GDM1 (cell line): Measurements from ENCODE around the gene PHF12.

ENCODE experiments used
- DNase-seq: peaks from one replicate; lab custom pipeline; 2025; lab: John Stamatoyannopoulos, UW

Gene PHF12

GRCh38 chr17:28951428-28951990 is at the start of gene PHF12:
Gene PHF12 (minus strand): TSS chr17:28951518. CDS start chr17:28950960, 558 bp downstream.
- DNase-seq = peak; percentile 100

DNA sequence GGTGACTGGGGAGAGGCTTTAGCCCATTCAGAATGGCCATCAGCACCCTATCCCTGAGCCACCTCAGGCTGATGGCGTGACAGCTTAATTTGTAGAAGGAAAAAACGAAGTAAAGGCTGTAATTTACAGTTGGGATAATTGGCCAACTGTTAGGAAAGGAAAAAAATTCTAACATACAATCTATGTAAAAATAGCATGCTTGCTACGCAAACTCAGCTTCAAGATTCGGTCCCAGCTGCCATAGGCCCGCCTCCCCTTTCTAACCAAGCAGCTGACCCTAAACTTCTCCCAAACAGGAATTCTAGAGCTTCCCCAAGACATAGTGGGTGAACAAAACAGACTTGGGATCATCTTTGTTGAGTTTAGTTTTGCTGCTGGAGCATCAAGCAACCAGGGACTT is 49.7 kb upstream of the PHF12 start:
- DNase-seq = no peak

- DNase-seq = no peak
Measured at GRCh38 chr17:28999206-28999605, 47.9 kb upstream of the PHF12 start.

DNA sequence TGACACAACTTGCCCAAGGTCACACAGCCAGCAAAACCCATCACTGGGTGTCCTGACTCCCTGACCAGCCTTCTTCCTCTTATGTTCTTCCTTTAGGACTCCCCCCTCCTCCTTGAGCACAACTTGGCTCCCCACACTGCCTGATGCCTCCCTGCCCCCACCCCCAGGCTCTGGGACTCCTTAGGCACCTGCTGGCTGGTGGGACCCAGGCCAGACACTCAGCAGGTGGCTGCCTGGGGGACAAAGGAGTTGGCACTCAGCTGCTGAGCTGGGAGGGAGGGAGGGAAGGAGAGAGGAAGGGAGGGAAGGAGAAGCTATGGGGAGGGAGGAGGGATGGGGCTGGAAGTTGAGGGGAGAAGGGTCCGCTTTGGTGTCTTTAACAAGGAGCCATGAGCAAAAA is 46.5 kb upstream of the PHF12 start:
- no peak for DNase-seq

GRCh38 chr17:28996554-28997096 is 45.3 kb upstream of the PHF12 start:
- DNase-seq = no peak

GRCh38 chr17:28993645-28994426 is 42.5 kb upstream of the PHF12 start:
- DNase-seq = no peak

DNA sequence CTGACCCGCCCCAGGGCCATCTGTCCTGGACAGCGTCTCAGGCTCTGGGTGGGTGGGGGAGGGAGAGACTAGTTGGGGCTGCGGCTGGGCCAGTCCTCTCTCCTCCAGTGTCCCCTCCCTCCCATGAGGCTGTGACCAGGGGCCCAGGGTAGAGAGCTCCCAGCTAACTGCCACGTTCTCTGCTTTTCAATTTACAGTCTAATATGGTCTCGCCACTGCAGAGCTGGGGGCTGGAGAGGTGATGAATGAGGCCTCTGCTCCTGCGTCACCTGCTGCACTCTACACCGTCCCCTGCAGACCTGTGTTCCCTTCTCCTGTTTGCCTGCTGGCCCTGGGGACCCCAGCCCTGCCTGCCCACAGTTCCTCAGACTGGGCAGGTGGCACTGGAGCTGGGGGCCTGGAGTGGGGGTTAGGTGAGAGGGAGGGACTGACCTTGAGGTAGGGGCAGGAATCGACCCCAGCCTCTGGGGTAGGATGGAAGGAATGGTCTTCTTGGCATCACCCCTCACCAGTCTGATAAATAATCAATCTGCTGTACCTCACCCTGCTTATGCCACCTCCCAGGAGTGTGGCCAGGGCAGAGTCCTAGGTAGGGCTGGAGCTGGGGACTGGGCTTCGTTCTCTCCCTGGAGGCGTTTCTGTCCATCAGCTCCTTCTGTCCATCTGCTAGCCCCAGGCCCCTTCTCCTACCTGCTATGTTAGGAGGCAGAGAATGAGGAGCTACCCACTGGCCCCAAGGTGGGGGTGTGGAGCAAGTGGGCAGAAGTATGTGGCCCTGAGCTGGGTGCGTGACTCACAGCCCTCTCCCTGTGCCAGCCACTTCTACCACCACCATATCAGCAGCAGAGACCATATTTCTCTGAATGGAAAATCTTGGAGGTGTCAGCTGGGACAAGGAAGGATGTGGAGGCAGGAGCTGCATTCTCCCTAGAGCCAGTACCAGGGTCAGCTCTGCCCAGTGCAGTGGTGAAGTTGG is 41.6 kb upstream of the PHF12 start:
- DNase-seq = no peak

DNA sequence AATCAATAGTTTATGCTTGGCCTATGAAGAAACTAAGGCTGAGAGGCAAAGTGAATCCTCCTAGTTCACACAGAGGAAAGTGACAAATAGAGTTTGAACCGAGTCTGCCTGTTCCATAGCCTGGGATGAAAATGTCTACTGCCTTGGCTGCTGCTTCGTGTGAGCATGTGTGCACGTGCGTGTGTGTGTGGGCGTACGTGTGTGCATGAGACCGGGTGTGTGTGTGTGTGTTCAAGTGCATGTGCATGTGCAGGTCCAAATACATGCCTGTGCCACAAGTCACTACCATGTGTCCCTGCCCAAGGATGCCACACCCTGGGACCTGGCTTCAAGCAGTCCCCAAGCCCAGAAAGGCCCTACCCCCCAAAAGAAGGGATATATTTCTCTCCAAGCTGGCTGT is 40.9 kb upstream of the PHF12 start:
- DNase-seq = no peak

- DNase-seq = no peak
Measured at GRCh38 chr17:28991779-28992178, 40.5 kb upstream of the PHF12 start.

GRCh38 chr17:28989028-28989427 is 37.7 kb upstream of the PHF12 start:
- DNase-seq = no peak

- DNase-seq = no peak
Measured at GRCh38 chr17:28988475-28988874, 37.2 kb upstream of the PHF12 start.

DNA sequence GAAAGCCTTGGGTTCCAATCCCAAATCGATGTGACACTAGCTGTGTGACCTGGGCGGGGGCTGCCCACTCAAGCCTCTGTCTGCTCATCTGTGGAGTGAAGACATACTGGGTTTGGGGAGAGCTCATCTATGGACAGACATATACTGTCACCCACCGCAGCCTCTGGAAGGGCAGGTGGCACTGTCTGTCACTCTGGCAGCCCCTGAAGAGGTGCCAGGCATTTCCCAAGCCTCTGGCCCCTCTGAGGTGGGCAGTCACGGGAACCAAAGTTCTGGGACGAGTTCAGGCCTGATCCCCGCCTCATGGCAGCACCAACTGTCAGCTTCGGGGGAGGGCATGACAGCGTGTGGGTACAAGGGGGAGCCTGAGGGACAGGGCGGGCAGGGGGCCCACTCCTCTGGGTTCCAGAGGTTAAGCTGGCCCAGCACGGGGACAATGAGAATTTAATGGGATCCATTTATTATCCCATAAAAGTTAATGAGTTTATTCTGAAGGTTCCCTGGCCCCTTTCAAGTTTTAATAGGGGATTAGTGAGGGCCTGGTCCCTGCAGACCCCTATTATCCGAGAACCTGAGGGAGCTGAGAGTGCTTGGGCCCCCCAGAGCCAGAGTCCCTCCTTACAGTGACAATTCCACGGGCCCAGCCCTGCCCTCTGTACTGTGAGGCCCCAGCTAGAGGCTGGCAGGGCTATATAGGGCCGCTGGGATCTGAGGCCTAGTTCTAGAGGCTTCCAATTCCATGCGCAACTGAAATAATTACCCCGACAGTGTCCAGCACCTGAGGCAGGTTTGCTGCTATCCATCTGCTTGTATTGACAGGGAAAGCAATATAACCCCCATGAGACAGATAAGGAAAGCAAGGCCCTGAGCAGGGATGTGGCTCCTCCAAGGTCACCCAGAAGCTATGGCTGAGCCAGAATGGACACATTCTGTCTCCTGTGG is 35.7 kb upstream of the PHF12 start:
- DNase-seq = no peak

DNA sequence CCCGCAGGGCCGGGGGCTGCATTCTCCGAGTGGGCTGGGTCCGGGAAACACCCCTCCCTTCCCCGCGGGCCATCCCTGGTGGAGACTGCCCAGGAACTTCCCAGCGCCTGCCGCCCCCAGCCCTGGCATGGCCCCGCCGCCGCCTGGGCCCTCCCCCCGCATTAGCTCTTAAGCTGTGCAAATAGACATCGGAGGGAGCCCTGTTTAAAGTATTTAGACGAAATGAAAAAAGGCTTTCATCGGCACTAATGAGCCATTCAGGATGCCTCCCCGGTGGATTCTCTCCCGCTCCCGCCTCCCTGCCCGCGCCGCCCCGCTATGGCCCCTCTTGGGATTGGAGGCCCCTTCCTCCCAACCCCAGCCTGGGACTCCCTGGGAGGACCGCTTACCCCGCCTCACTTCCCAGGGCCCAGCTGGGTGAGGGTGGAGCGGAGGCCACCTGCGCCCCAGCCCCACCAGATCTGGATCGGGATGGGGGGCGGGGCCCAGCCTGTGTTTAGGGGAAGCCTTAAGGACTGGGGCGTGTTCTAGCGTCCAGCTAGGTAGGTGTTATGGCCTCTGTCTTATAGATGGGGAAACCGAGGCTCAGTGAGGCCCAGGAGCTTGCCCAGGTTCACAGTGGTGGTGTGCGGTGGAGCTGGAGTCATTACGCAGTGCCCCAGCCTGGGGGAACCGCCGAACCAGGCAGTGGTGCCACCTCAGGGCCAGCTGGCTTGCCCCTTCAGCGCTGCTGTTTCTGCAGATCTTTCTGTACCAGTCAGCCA is 34.8 kb upstream of the PHF12 start:
- DNase-seq = no peak

- DNase-seq = no peak
Measured at GRCh38 chr17:28983286-28984230, 32.2 kb upstream of the PHF12 start.

GRCh38 chr17:28982131-28982793 is 30.9 kb upstream of the PHF12 start:
- peak; percentile 68 for DNase-seq

DNA sequence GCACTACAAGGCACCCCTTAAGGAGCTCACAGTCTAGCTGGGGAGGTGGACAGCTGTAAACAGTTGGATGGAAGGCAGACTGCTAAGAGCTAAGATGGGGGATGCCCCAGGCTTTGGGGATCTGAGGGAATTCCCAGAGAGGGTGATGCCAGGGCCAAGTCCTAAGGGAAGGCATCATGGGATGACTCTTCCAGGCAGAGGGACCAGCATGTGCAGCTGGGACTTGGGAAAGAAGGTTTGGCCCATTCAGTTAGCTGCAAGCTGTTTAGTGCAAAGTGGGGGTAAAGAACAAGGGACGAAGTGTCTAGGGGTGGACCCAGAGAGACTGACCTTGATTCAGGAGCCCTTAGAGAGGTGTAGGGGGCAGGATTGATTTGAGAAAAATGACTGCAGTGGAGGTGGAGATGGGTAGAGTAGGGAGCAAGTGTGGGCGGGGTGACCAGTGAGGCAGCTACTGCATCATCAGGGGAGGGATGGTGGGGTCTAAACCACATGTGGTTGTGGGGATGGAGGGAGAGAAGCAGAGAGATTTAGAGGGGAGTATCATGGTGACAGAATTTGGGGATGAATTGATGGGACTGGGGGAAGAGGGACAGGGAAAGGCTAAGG is 27.1 kb upstream of the PHF12 start:
- DNase-seq = no peak

DNA sequence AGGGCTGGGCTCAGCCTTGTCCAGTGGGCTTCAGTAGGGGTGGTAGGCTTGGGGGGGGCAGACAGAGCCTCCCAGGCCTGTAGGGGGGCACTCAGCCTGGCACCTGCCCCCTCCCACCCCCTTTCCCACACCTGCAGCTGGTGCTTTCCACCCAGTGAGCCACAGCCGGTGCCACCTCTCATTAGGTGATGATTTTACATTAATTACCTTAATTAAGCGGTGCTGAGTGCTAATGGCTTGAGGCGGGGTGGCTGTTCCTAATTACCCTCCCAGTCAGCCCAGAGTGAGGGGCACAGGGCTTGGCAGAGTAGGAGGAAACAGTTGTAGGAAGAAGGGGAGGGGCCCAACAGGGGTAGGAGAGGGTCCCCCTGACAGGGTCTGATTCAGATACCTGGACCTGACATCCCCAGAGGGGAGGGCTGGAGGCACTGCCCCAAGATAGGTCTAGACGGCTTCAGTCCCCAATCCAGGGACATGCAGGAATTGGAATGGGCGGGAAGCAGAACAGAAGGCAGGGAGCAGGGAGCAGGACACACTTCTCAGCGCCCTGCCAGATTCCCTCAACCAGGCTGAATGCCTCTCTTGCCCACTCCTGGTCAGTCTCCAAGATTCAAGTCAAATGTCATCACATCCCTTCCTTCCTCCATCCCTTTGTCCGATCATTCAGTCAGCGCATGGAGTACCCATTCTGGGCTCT is 26.5 kb upstream of the PHF12 start:
- DNase-seq = no peak

DNA sequence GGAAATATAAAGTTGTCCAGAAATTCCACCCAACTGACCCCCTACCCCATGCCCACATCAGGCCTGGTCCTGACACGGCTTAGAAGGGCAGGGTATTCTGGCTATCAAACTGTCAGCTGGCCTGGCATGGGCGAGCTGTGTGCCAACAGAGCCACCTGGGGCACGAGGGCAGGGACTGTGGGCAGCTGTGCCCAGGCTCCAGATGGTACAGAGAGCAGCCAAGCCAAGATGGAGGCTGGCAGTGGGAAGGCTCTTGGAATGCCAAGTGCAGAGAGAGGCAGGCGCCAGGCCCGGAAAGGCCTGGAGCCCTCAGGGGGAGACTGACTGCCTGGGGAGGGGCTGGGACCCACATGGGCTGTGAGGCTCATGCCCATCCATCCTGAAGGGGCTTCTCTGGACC is 24.3 kb upstream of the PHF12 start:
- no peak for DNase-seq
